COLO668 (cell line): ENCODE results near the gene ARHGAP11A.

Source experiments
- DNase-seq: peaks from one replicate; lab custom pipeline; 2025; ENCODE audit not compliant: unreplicated experiment; lab: John Stamatoyannopoulos, UW

ARHGAP11A gene

GRCh38 chr15:32656496-32656895 lies 41.2 kb downstream of the ARHGAP11A start:
- DNase-seq: no peak

- no peak for DNase-seq
Observed at GRCh38 chr15:32657198-32657883, 42.0 kb downstream of the ARHGAP11A start.

- DNase-seq: no peak
Observed at GRCh38 chr15:32657941-32658340, 42.6 kb downstream of the ARHGAP11A start.

GRCh38 chr15:32659340-32660155 lies 44.2 kb downstream of the ARHGAP11A start:
- no peak for DNase-seq

GRCh38 chr15:32663671-32664070 lies 48.4 kb downstream of the ARHGAP11A start:
- DNase-seq: no peak

GRCh38 chr15:32664796-32665195 lies 49.5 kb downstream of the ARHGAP11A start:
- DNase-seq: no peak

GRCh38 chr15:32667321-32667720 lies 52.0 kb downstream of the ARHGAP11A start:
- no peak for DNase-seq

GRCh38 chr15:32668942-32669341 lies 53.6 kb downstream of the ARHGAP11A start:
- no peak for DNase-seq

- DNase-seq: no peak
Observed at GRCh38 chr15:32669896-32670611, 54.8 kb downstream of the ARHGAP11A start.

- no peak for DNase-seq
Observed at GRCh38 chr15:32670623-32671022, 55.3 kb downstream of the ARHGAP11A start.

- no peak for DNase-seq
Observed at GRCh38 chr15:32671339-32672325, 56.3 kb downstream of the ARHGAP11A start.

- no peak for DNase-seq
Observed at GRCh38 chr15:32674681-32675080, 59.4 kb downstream of the ARHGAP11A start.

GRCh38 chr15:32675466-32675865 lies 60.2 kb downstream of the ARHGAP11A start:
- DNase-seq: no peak

GRCh38 chr15:32676169-32676568 lies 60.9 kb downstream of the ARHGAP11A start:
- DNase-seq: no peak

- peak; percentile 59 for DNase-seq
Observed at GRCh38 chr15:32677238-32677750, 62.0 kb downstream of the ARHGAP11A start.

- no peak for DNase-seq
Observed at GRCh38 chr15:32679298-32679690, 64.0 kb downstream of the ARHGAP11A start.

GRCh38 chr15:32682569-32682968 lies 67.3 kb downstream of the ARHGAP11A start:
- no peak for DNase-seq

GRCh38 chr15:32682977-32683630 lies 67.8 kb downstream of the ARHGAP11A start:
- DNase-seq: no peak

GRCh38 chr15:32683906-32684584 lies 68.7 kb downstream of the ARHGAP11A start:
- DNase-seq: no peak
